K562 (cell line): ENCODE results near the gene ITPRIP. TPM values are rescaled to one million over a fixed set of nuclear protein-coding genes. Genes with fewer than 3 reads are reported as not detected.

Experiments used
- ATAC-seq: fragments of 200-7000 bp; cut with Tn5 transposase; 3 replicates; pipeline ENCODE4 v1.9.1; 2020; ENCODE audit warnings: moderate library complexity
- BruUV-seq: library from RNA; stranded (reverse); fragments of 400-500 nt; replicated peaks from 2 replicates; lab custom pipeline; 2021; lab: Mats Ljungman, UMichigan
- CTCF ChIA-PET: fragments of 300-600 bp; formaldehyde crosslinking; extraction: SDS; loops from one replicate; lab custom pipeline; 2021; ENCODE audit warnings: low intra/inter-chr PET ratio; lab: Yijun Ruan, JAX
- POLR2A ChIA-PET: fragments of 300-600, 350-650 bp; sonication (Branson Sonifier 250); formaldehyde crosslinking; extraction: SDS; loops from one replicate; lab custom pipeline; 2021; ENCODE audit warnings: antibody characterized with exemption, inconsistent platforms; lab: Yijun Ruan, JAX
- DNase-seq, 4 experiments: peaks; one replicate each; pipeline versions ENCODE4 v3.0.0 to v3.0.0-alpha.2; 2011 to 2018; ENCODE audit warnings: low spot score in 3 of 4, mixed read lengths in 3 of 4; ENCODE audit errors: extremely low read depth in 1 of 4
- FAIRE-seq: peaks from 2 replicates; lab custom pipeline; 2011; peaks lifted over from hg19 to GRCh38; lab: Jason Lieb, UNC
- H2AFZ ChIP-seq: 2 replicates; pipeline ENCODE4 v1.6.0; 2011; ENCODE audit warnings: low read depth, low read length, control low read depth, inconsistent platforms
- H3K27ac ChIP-seq: fragments of 200-600 bp; 3 replicates; pipeline ENCODE4 v1.8.0; 2011; ENCODE audit warnings: low read depth, mild to moderate bottlenecking, control low read depth, inconsistent platforms, low read length, moderate library complexity, mixed read lengths; ENCODE audit errors: extremely low read depth
- H3K27me3 ChIP-seq, 2 experiments: fragments of 300-600 bp in 1 of 2; 2 replicates in 1 of 2; 3 replicates in 1 of 2; pipeline versions ENCODE4 v1.6.0 to v1.8.0; 2011; ENCODE audit warnings: inconsistent platforms in 2 of 2, low read length in 2 of 2, mild to moderate bottlenecking in 1 of 2, mixed read lengths in 1 of 2, moderate library complexity in 1 of 2; ENCODE audit not compliant: control insufficient read depth in 2 of 2, insufficient read depth in 2 of 2
- H3K36me3 ChIP-seq: fragments of 300-600 bp; 3 replicates; pipeline ENCODE4 v1.8.0; 2011; ENCODE audit warnings: mild to moderate bottlenecking, low read length, inconsistent platforms; ENCODE audit not compliant: control insufficient read depth, insufficient read depth
- H3K4me1 ChIP-seq, 2 experiments: fragments of 200-600 bp in 1 of 2; replicated peaks in 1 of 2; 2 replicates in 1 of 2; 3 replicates in 1 of 2; pipeline versions ENCODE4 v1.5.1 to v1.8.0; 2011; ENCODE audit warnings: inconsistent platforms in 2 of 2, low read length in 2 of 2, mild to moderate bottlenecking in 1 of 2, mixed read lengths in 1 of 2, moderate library complexity in 1 of 2; ENCODE audit not compliant: control insufficient read depth in 2 of 2, insufficient read depth in 2 of 2
- H3K4me2 ChIP-seq: 2 replicates; pipeline ENCODE4 v1.6.1; 2011; ENCODE audit warnings: low read length, control low read depth, inconsistent platforms, mixed read lengths; ENCODE audit not compliant: insufficient read depth
- H3K4me3 ChIP-seq: fragments of 200-600 bp; sonication (generic), shearing (Covaris generic); 2 replicates; pipeline ENCODE4 v1.5.1; 2016; ENCODE audit warnings: control low read depth, inconsistent platforms
- H3K79me2 ChIP-seq: fragments of 200-600 bp; 3 replicates; pipeline ENCODE4 v1.8.0; 2011; ENCODE audit warnings: low read length, inconsistent platforms; ENCODE audit not compliant: control insufficient read depth, insufficient read depth
- H3K9ac ChIP-seq, 2 experiments: 2 replicates each; pipeline versions ENCODE4 v1.6.0 to v1.6.1; 2011; ENCODE audit warnings: low read depth in 2 of 2, low read length in 2 of 2, control low read depth in 1 of 2, inconsistent platforms in 1 of 2, mild to moderate bottlenecking in 1 of 2, mixed read lengths in 1 of 2; ENCODE audit not compliant: insufficient read depth in 1 of 2
- H3K9me1 ChIP-seq: one replicate; pipeline ENCODE4 v1.6.0; 2011; ENCODE audit warnings: inconsistent platforms, mild to moderate bottlenecking, low read length, moderate library complexity; ENCODE audit not compliant: control insufficient read depth, insufficient read depth
- H3K9me3 ChIP-seq: replicated peaks from 2 replicates; pipeline ENCODE4 v1.5.1; 2011; ENCODE audit warnings: low read depth, low read length, inconsistent platforms; ENCODE audit not compliant: control insufficient read depth, insufficient read depth
- H4K20me1 ChIP-seq: replicated peaks from 2 replicates; pipeline ENCODE4 v1.6.1; 2011; ENCODE audit warnings: low read length, inconsistent platforms, mixed read lengths; ENCODE audit not compliant: control insufficient read depth, insufficient read depth
- RCOR1 ChIP-seq, 2 experiments: IDR thresholded peaks; 2 replicates each; pipeline ENCODE4 v1.6.1; 2012; ENCODE audit warnings: low read depth in 2 of 2, low read length in 2 of 2, borderline replicate concordance in 1 of 2, improper control_type of control experiment in 1 of 2
- TAL1 ChIP-seq: fragments of 450-650 bp; IDR thresholded peaks from 2 replicates; pipeline ENCODE4 v1.6.1; 2016; ENCODE audit warnings: mild to moderate bottlenecking
- ZBTB1 ChIP-seq: sonication (generic); formaldehyde crosslinking; IDR thresholded peaks from 2 replicates; pipeline ENCODE4 v1.8.1; 2023; ENCODE audit warnings: missing genetic modification reagents, low read depth, mild to moderate bottlenecking, borderline replicate concordance
- ZNF764 ChIP-seq: fragments of 250-450 bp; sonication (Bioruptor Pico); IDR thresholded peaks from 2 replicates; pipeline ENCODE4 v1.4.0; 2020; ENCODE audit warnings: low read depth, mild to moderate bottlenecking, moderate library complexity
- WGBS: fragments of 100-300 bp; shearing (Covaris generic); methylation state at CpG from one replicate; pipeline ENCODE4 v1.1.6; 2016; ENCODE audit warnings: low coverage, mixed read lengths; ENCODE audit not compliant: insufficient coverage; ENCODE audit errors: missing lambda C conversion rate; 5-methylcytosine and 5-hydroxymethylcytosine counted together
- in situ Hi-C: fragments of 300-500 bp; cut with MboI; formaldehyde crosslinking; loops from 4 replicates; pipeline ENCODE4 v1.15.0; 2018; ENCODE audit warnings: inconsistent platforms, mixed read lengths
- intact Hi-C: fragments of 100-400 bp; cut with micrococcal nuclease; formaldehyde crosslinking; loops from 2 replicates; pipeline ENCODE4 v1.14.2; 2022
- polyA plus RNA-seq, 8 experiments: library from polyadenylated mRNA; depleted of rRNA in 4 of 8; stranded (reverse) in 5 of 8; unstranded in 3 of 8; fragments of >200 nt; fragmentation: Nextera tagmentation in 2 of 8; fragmentation: Illumina TruSeq in 1 of 8; extraction: Ambion mirVana in 2 of 8; extraction: Trizol in 1 of 8; gene quantifications; 2 replicates each; pipeline versions ENCODE4 v1.2.1 to v1.2.3, GENCODE V29; 2011 to 2014; ENCODE audit warnings: inconsistent platforms in 1 of 8, missing spikeins in 1 of 8
- total RNA-seq, 7 experiments: library from RNA; depleted of rRNA in 6 of 7; stranded (reverse); fragments of >200 nt in 6 of 7; fragmentation: Illumina TruSeq in 2 of 7; extraction: Trizol in 2 of 7; gene quantifications; 2 replicates each; pipeline versions ENCODE4 v1.2.1 to v1.2.3, GENCODE V29; 2011 to 2021; ENCODE audit warnings: low replicate concordance in 1 of 7
- TF ChIP-seq, protein P1 (sequence below): sonication (generic); formaldehyde crosslinking; IDR thresholded peaks from 2 replicates; pipeline ENCODE4 v1.8.0; 2022; ENCODE audit warnings: mild to moderate bottlenecking, missing genetic modification reagents
- TF ChIP-seq, protein P2 (sequence below), 2 experiments: fragments of 450-650 bp in 1 of 2; sonication (generic) in 1 of 2; formaldehyde crosslinking; conservative IDR thresholded peaks; 2 replicates each; pipeline versions ENCODE4 v1.4.0 to v1.8.1; 2020 to 2022; ENCODE audit warnings: mild to moderate bottlenecking in 1 of 2, missing genetic modification reagents in 1 of 2

Gene ITPRIP
- total and polyA plus RNA-seq, 9 of the 15 experiments (the other 6 are each of a cell fraction or from before 2014, with no cell fraction given), result 4.4 to 28.5 (median 10.9) TPM

DNA sequence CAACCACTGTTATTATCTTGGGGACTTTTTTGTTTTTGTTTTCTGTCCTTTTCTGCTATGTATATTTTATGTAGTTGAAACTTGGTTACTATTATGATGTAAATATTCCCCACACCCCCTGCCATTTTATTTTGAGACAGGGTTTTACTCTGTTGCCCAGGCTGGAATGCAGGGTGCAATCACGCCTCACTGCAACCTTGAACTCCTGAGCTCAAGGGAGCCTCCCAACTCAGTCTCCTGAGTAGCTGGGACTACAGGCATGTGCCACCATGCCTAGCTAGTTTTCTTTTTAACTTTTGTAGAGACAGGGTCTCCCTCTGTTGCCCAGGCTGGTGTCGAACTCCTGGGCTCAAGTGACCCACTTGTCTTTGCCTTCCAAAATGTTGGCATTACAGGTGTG is 51.3 kb downstream of the ITPRIP start:
- CTCF ChIA-PET, result no interaction called here
- ATAC-seq, result no peak
- H3K4me2 ChIP-seq, result no peak overlapping the region
- H3K9me1 ChIP-seq, result no peaks in the 10 kb centered on the region
- POLR2A ChIA-PET, result no interaction called here
- TF ChIP-seq, protein P1, sequence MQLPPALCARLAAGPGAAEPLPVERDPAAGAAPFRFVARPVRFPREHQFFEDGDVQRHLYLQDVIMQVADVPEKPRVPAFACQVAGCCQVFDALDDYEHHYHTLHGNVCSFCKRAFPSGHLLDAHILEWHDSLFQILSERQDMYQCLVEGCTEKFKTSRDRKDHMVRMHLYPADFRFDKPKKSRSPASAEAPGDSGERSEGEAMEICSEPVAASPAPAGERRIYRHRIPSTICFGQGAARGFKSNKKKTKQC (CRISPR knock-in tag), result no peak
- no peak for TF ChIP-seq RCOR1 (IDR thresholded peaks at IDR 0.05; ENCODE audit: borderline replicate concordance in 1 of 2, low read depth in 2 of 2, low read length in 2 of 2)
- TF ChIP-seq, protein P2, sequence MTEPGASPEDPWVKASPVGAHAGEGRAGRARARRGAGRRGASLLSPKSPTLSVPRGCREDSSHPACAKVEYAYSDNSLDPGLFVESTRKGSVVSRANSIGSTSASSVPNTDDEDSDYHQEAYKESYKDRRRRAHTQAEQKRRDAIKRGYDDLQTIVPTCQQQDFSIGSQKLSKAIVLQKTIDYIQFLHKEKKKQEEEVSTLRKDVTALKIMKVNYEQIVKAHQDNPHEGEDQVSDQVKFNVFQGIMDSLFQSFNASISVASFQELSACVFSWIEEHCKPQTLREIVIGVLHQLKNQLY (CRISPR knock-in tag; conservative IDR thresholded peaks at IDR 0.05), result no peak
- no peak for TF ChIP-seq ZBTB1 (CRISPR knock-in tag)
- no peak for TF ChIP-seq TAL1
- TF ChIP-seq ZNF764, result no peak
- TF ChIP-seq, all 486 proteins: peak for 0
- BruUV-seq, result no TSS peak
- no peak overlapping the region for H3K4me3 ChIP-seq
- no peaks in the 10 kb centered on the region for H3K4me1 ChIP-seq
- H2AFZ ChIP-seq, result no peak overlapping the region
- H3K79me2 ChIP-seq, result no peaks in the 10 kb centered on the region
- H3K9me3 ChIP-seq, result no peaks in the 10 kb centered on the region
- H4K20me1 ChIP-seq, result no peaks in the 10 kb centered on the region
- intact Hi-C loops (no loop called here), in situ Hi-C loops (no loop called here)
- 0% methylated on average over 2 of the region's 2 CpGs for WGBS
- H3K36me3 ChIP-seq, result no peaks in the 10 kb centered on the region
- DNase-seq, result no peak
- no peak overlapping the region for H3K9ac ChIP-seq
- H3K27ac ChIP-seq, result no peak overlapping the region
- no peak for FAIRE-seq
- peaks cover 3% of the 10 kb centered on the region in 2 experiments; a peak in 1 of 5 replicates for H3K27me3 ChIP-seq
